Activated CD8-positive, alpha-beta T cell treated with anti-CD3 and anti-CD28 coated beads for 36 hours (primary cell): Measurements from ENCODE around the gene PJA1. TPM values are rescaled to one million over a fixed set of nuclear protein-coding genes. Genes with fewer than 3 reads are reported as not detected.

Source experiments
- ATAC-seq: fragments of 200-7000 bp; cut with Tn5 transposase; one replicate; pipeline ENCODE4 v1.10.0; 2021; ENCODE audit warnings: mild to moderate bottlenecking, moderate library complexity
- CTCF ChIA-PET: fragments of 350-600 bp; sonication (Branson Sonifier 250); formaldehyde crosslinking; loops from one replicate; lab custom pipeline; 2021; ENCODE audit warnings: antibody characterized with exemption; lab: Charles Lee
- POLR2A ChIA-PET: fragments of 350-600 bp; sonication (Branson Sonifier 250); formaldehyde crosslinking; loops from one replicate; lab custom pipeline; 2021; ENCODE audit warnings: antibody characterized with exemption; lab: Charles Lee
- DNase-seq: peaks from one replicate; pipeline ENCODE4 v3.0.0-alpha.2; 2020
- H3K27ac Mint-ChIP-seq: one replicate; pipeline ENCODE4 v1.8.0; 2021; ENCODE audit warnings: mild to moderate bottlenecking, mixed read lengths
- H3K27me3 Mint-ChIP-seq: one replicate; pipeline ENCODE4 v1.8.0; 2021; ENCODE audit warnings: mixed read lengths
- H3K36me3 Mint-ChIP-seq: one replicate; pipeline ENCODE4 v1.8.0; 2021; ENCODE audit warnings: low read depth, mixed read lengths
- H3K4me1 Mint-ChIP-seq: one replicate; pipeline ENCODE4 v1.8.0; 2021; ENCODE audit warnings: low read depth, mixed read lengths
- H3K4me3 Mint-ChIP-seq: one replicate; pipeline ENCODE4 v1.8.0; 2021; ENCODE audit warnings: mild to moderate bottlenecking, moderate library complexity, mixed read lengths
- H3K9me3 Mint-ChIP-seq: one replicate; pipeline ENCODE4 v1.8.0; 2021; ENCODE audit warnings: mixed read lengths
- CTCF ChIP-seq: fragments of 200-600 bp; IDR thresholded peaks from one replicate; pipeline ENCODE4 v1.8.0; 2022; ENCODE audit warnings: antibody characterized with exemption, mild to moderate bottlenecking
- intact Hi-C: fragments of 100-400 bp; cut with micrococcal nuclease; formaldehyde crosslinking; loops from one replicate; pipeline ENCODE4 v1.10.0; 2022
- total RNA-seq, 2 experiments: library from RNA; stranded (reverse); gene quantifications; one replicate each; pipeline ENCODE4 v1.2.3, GENCODE V29; 2021

PJA1 gene
- total RNA-seq: 10 to 100 TPM; 21.0 to 22.6 TPM

- peaks cover 1% of the 10 kb centered on the region for H3K27me3 Mint-ChIP-seq
- intact Hi-C loops: no loop called here
- CTCF ChIA-PET: interaction anchor here (0.9 to 1.5 kb wide), 2 partner anchors 66 to 337 kb away, joined by 3 to 11 read pairs; partner anchors contain the start of gene EFNB1
Observed at GRCh38 chrX:69165087-69165651, at the start of gene PJA1. Gene PJA1, minus strand, starts transcription at chrX:69165453. Its CDS starts 2,380 bp downstream, at chrX:69163073.

GRCh38 chrX:69214463-69214862 is 49.2 kb upstream of the PJA1 start:
- Mint-ChIP-seq H3K36me3 (no peaks in the 10 kb centered on the region), H3K4me1 (no peaks in the 10 kb centered on the region), H3K27ac (no peak overlapping the region), H3K4me3 (no peak overlapping the region), H3K9me3 (no peaks in the 10 kb centered on the region), H3K27me3 (no peaks in the 10 kb centered on the region)
- no peak for TF ChIP-seq CTCF
- no peak for ATAC-seq
- ChIA-PET CTCF (interaction anchor here (1.6 kb wide), 1 partner anchor 387 kb away, joined by 5 read pairs; no protein-coding TSS in a partner anchor), POLR2A (no interaction called here)
- DNase-seq: no peak
- intact Hi-C loops: no loop called here

More at GRCh38 chrX:69165087-69165651, at the start of gene PJA1:
- ATAC-seq (peak; percentile 77), DNase-seq (peak; percentile 83)
- Mint-ChIP-seq H3K4me3 (peak within 1 kb of the TSS; percentile 75), H3K27ac (peak within 1 kb of the TSS; percentile 83), H3K36me3 (peaks cover 20% of the 10 kb centered on the region), H3K4me1 (peaks cover 36% of the 10 kb centered on the region), H3K9me3 (no peaks in the 10 kb centered on the region)
- TF ChIP-seq CTCF: no peak
- POLR2A ChIA-PET: no interaction called here

- ATAC-seq (no peak), DNase-seq (no peak)
- Mint-ChIP-seq H3K9me3 (no peaks in the 10 kb centered on the region), H3K4me1 (no peaks in the 10 kb centered on the region), H3K27me3 (no peaks in the 10 kb centered on the region), H3K27ac (no peak overlapping the region), H3K36me3 (no peaks in the 10 kb centered on the region), H3K4me3 (no peak overlapping the region)
- ChIA-PET POLR2A (no interaction called here), CTCF (interaction anchor here (1.3 to 1.4 kb wide), 2 partner anchors 11 to 384 kb away, joined by 6 to 10 read pairs; no protein-coding TSS in a partner anchor)
- intact Hi-C loops: no loop called here
- no peak for TF ChIP-seq CTCF
Observed at GRCh38 chrX:69211701-69212100, 46.4 kb upstream of the PJA1 start.

- no peak overlapping the region for H3K4me3 Mint-ChIP-seq
- CTCF ChIA-PET: interaction anchor here (0.8 kb wide), 1 partner anchor 382 kb away, joined by 3 read pairs; the partner anchor contains the start of gene EFNB1
- no peaks in the 10 kb centered on the region for H3K4me1 Mint-ChIP-seq
Observed at GRCh38 chrX:69210581-69210980, 45.3 kb upstream of the PJA1 start.

More at GRCh38 chrX:69210581-69210980, 45.3 kb upstream of the PJA1 start:
- H3K9me3 Mint-ChIP-seq: no peaks in the 10 kb centered on the region
- no peaks in the 10 kb centered on the region for H3K36me3 Mint-ChIP-seq
- intact Hi-C loops: no loop called here
- no peak for TF ChIP-seq CTCF
- DNase-seq (no peak), ATAC-seq (no peak)
- H3K27ac Mint-ChIP-seq: no peak overlapping the region
- H3K27me3 Mint-ChIP-seq: no peaks in the 10 kb centered on the region
- POLR2A ChIA-PET: no interaction called here
